Lower lobe of right lung (tissue), 2 donors: Measurements from ENCODE around the gene CBFA2T2. TPM values are rescaled to one million over a fixed set of nuclear protein-coding genes. Genes with fewer than 3 reads are reported as not detected.

Experiments
- ATAC-seq, 2 donors: fragments of 200-7000 bp; cut with Tn5 transposase; one replicate each; pipeline ENCODE4 v1.9.1; 2020 to 2022; ENCODE audit warnings: mild to moderate bottlenecking in 2 of 2, moderate library complexity in 2 of 2
- DNase-seq: peaks from one replicate; pipeline ENCODE4 v3.0.0-alpha.2; 2020
- H3K27ac ChIP-seq: fragments of 200-600 bp; one replicate; pipeline ENCODE4 v1.8.0; 2022
- H3K27me3 ChIP-seq: fragments of 200-600 bp; one replicate; pipeline ENCODE4 v1.8.0; 2022; ENCODE audit warnings: low read depth
- H3K36me3 ChIP-seq: fragments of 200-600 bp; one replicate; pipeline ENCODE4 v1.8.0; 2022; ENCODE audit warnings: mild to moderate bottlenecking
- H3K4me1 ChIP-seq: fragments of 200-600 bp; one replicate; pipeline ENCODE4 v1.8.0; 2022
- H3K4me3 ChIP-seq: fragments of 200-600 bp; one replicate; pipeline ENCODE4 v1.8.0; 2022; ENCODE audit warnings: mild to moderate bottlenecking
- H3K9me3 ChIP-seq: fragments of 200-600 bp; one replicate; pipeline ENCODE4 v1.8.0; 2022
- CTCF ChIP-seq: fragments of 200-600 bp; IDR thresholded peaks from one replicate; pipeline ENCODE4 v1.8.0; 2022; ENCODE audit warnings: antibody characterized with exemption, mild to moderate bottlenecking
- intact Hi-C: fragments of 100-400 bp; cut with DNase I; formaldehyde crosslinking; loops from one replicate; pipeline ENCODE4 v1.11.0; 2022
- total RNA-seq: library from RNA; stranded (reverse); fragmentation: NEBNext Ultra II Directional; extraction: Animal tissue kit (Norgen Biotek cat#: 25700); gene quantifications from one replicate; pipeline ENCODE4 v1.2.1, GENCODE V29; 2021
- donor health status: DM: no; HTN: yes; CAD: no; lungs with severe emphysema.

CBFA2T2 gene
- total RNA-seq, 1 donor from 2014 or later = 18.2 TPM

GRCh38 chr20:33668466-33669155, 178.7 kb downstream of the CBFA2T2 start:
- ATAC-seq = no peak
- Histone ChIP-seq H3K4me1 (peaks cover 56% of the 10 kb centered on the region), H3K9me3 (no peaks in the 10 kb centered on the region), H3K36me3 (peaks cover 15% of the 10 kb centered on the region), H3K4me3 (no peak overlapping the region), H3K27me3 (no peaks in the 10 kb centered on the region), H3K27ac (no peak overlapping the region)
- TF ChIP-seq CTCF = no peak
- no peak for DNase-seq
- intact Hi-C loops = no loop called here

GRCh38 chr20:33669224-33669623, 179.3 kb downstream of the CBFA2T2 start:
- no peak for TF ChIP-seq CTCF
- Histone ChIP-seq H3K27ac (no peak overlapping the region), H3K4me3 (no peak overlapping the region), H3K9me3 (no peaks in the 10 kb centered on the region), H3K27me3 (no peaks in the 10 kb centered on the region), H3K4me1 (peaks cover 53% of the 10 kb centered on the region), H3K36me3 (peaks cover 15% of the 10 kb centered on the region)
- intact Hi-C loops = no loop called here
- ATAC-seq (no peak), DNase-seq (no peak)

- Histone ChIP-seq H3K4me3 (no peak overlapping the region), H3K36me3 (peaks cover 15% of the 10 kb centered on the region), H3K27ac (no peak overlapping the region), H3K27me3 (no peaks in the 10 kb centered on the region), H3K9me3 (no peaks in the 10 kb centered on the region), H3K4me1 (peaks cover 53% of the 10 kb centered on the region)
- no peak for DNase-seq
- ATAC-seq = no peak
- intact Hi-C loops = no loop called here
- no peak for TF ChIP-seq CTCF
Observed at GRCh38 chr20:33669873-33670640, 180.2 kb downstream of the CBFA2T2 start.

GRCh38 chr20:33670715-33671499, 181.0 kb downstream of the CBFA2T2 start:
- Histone ChIP-seq H3K4me3 (no peak overlapping the region), H3K36me3 (peaks cover 15% of the 10 kb centered on the region), H3K4me1 (peaks cover 55% of the 10 kb centered on the region), H3K27me3 (no peaks in the 10 kb centered on the region), H3K27ac (no peak overlapping the region), H3K9me3 (no peaks in the 10 kb centered on the region)
- no peak for TF ChIP-seq CTCF
- intact Hi-C loops = no loop called here
- DNase-seq (no peak), ATAC-seq (no peak)

- intact Hi-C loops = no loop called here
- no peak overlapping the region for H3K27ac ChIP-seq
- no peak for ATAC-seq
- H3K9me3 ChIP-seq = no peaks in the 10 kb centered on the region
- peaks cover 54% of the 10 kb centered on the region for H3K4me1 ChIP-seq
- peak overlapping the region; percentile 67 for H3K4me3 ChIP-seq
- no peak for DNase-seq
- TF ChIP-seq CTCF = no peak
- peaks cover 15% of the 10 kb centered on the region for H3K36me3 ChIP-seq
- no peaks in the 10 kb centered on the region for H3K27me3 ChIP-seq
Observed at GRCh38 chr20:33671573-33672288, 181.8 kb downstream of the CBFA2T2 start.
